Activated naive CD8-positive, alpha-beta T cell treated with anti-CD3 and anti-CD28 coated beads, Interleukin-2, amount 50 U/mL, for 24 hours (primary cell): ENCODE measurements around the gene AMPD3.

Source experiments
- ATAC-seq: fragments of 150-1000 bp; cut with Tn5 transposase; one replicate; pipeline ENCODE4 v1.10.0; 2021
- DNase-seq: peaks from one replicate; pipeline ENCODE4 v3.0.0; 2021
- H3K27ac Mint-ChIP-seq: one replicate; pipeline ENCODE4 v1.8.0; 2021; ENCODE audit warnings: mild to moderate bottlenecking, mixed read lengths
- H3K27me3 Mint-ChIP-seq: one replicate; pipeline ENCODE4 v1.8.0; 2021; ENCODE audit warnings: mixed read lengths
- H3K36me3 Mint-ChIP-seq: one replicate; pipeline ENCODE4 v1.8.0; 2021; ENCODE audit warnings: low read depth, mixed read lengths
- H3K4me1 Mint-ChIP-seq: one replicate; pipeline ENCODE4 v1.8.0; 2021; ENCODE audit warnings: mixed read lengths
- H3K4me3 Mint-ChIP-seq: one replicate; pipeline ENCODE4 v1.8.0; 2021; ENCODE audit warnings: mild to moderate bottlenecking, moderate library complexity, mixed read lengths
- H3K9me3 Mint-ChIP-seq: one replicate; pipeline ENCODE4 v1.8.0; 2021; ENCODE audit warnings: mixed read lengths

Gene AMPD3

DNA sequence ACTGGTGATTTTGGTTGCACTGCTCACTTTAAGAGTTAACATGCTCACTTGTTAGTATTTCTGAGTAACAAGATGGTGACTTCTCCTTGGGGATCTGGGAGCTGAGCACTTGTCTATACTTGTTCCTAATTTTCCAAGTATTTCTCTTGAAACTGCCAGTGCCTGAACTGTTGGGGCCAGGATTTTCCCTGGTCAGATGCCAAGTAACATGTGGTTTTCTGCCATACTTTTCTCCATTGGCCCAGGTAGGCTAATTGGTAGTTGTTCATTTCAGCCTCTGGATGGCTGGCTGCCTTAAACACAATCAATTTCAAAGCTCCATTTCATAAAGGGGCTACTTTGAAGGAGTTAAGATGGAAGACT is 50.9 kb downstream of the AMPD3 start:
- H3K9me3 Mint-ChIP-seq, result no peaks in the 10 kb centered on the region
- ATAC-seq (no peak), DNase-seq (no peak)
- peaks cover 17% of the 10 kb centered on the region for H3K36me3 Mint-ChIP-seq
- no peak overlapping the region for H3K4me3 Mint-ChIP-seq
- no peak overlapping the region for H3K27ac Mint-ChIP-seq
- H3K27me3 Mint-ChIP-seq, result no peaks in the 10 kb centered on the region
- no peaks in the 10 kb centered on the region for H3K4me1 Mint-ChIP-seq

DNA sequence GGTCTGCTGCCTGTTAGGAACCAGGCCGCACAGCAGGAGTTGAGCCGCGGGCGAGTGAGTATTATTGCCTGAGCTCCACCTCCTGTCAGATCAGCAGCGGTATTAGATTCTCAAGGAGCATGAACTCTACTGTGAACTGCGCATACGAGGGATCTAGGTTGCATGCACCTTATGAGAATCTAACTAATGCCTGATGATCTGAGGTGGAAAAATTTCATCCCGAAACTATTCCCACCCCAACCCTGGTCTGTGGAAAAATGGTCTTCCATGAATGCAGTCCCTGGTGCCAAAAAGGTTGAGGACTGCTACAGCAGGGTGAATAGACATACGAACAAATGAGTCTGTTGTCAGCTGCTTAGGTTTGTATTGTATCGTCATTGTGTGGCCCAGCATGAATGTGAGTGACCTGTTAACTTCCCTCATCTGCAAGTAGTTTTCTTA is 56.1 kb downstream of the AMPD3 start:
- DNase-seq (no peak), ATAC-seq (no peak)
- peaks cover 3% of the 10 kb centered on the region for H3K4me1 Mint-ChIP-seq
- H3K27me3 Mint-ChIP-seq, result no peaks in the 10 kb centered on the region
- no peaks in the 10 kb centered on the region for H3K9me3 Mint-ChIP-seq
- H3K36me3 Mint-ChIP-seq, result peaks cover 6% of the 10 kb centered on the region
- H3K27ac Mint-ChIP-seq, result no peak overlapping the region
- no peak overlapping the region for H3K4me3 Mint-ChIP-seq

DNA sequence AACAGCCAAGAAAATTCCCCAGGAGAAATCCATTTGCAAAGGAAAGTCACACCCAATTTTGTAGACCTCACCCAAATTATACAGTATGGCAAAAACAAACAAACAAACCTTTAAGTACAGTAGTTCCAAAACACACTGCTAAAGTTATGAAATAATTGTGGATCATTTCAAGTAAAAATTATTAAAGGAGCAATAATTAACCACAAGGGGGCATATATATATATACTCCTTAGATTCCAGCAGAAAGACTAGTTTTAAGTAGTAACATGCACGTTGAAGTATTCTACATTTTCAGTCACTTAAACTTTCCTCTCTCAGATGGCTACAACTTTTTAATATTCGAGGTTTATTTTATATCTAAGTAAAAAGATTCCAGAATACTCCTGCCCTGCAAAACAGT is 59.1 kb downstream of the AMPD3 start:
- no peak overlapping the region for H3K27ac Mint-ChIP-seq
- no peaks in the 10 kb centered on the region for H3K9me3 Mint-ChIP-seq
- H3K27me3 Mint-ChIP-seq, result no peaks in the 10 kb centered on the region
- H3K4me3 Mint-ChIP-seq, result no peak overlapping the region
- DNase-seq (no peak), ATAC-seq (no peak)
- H3K4me1 Mint-ChIP-seq, result peaks cover 3% of the 10 kb centered on the region
- H3K36me3 Mint-ChIP-seq, result peaks cover 11% of the 10 kb centered on the region

DNA sequence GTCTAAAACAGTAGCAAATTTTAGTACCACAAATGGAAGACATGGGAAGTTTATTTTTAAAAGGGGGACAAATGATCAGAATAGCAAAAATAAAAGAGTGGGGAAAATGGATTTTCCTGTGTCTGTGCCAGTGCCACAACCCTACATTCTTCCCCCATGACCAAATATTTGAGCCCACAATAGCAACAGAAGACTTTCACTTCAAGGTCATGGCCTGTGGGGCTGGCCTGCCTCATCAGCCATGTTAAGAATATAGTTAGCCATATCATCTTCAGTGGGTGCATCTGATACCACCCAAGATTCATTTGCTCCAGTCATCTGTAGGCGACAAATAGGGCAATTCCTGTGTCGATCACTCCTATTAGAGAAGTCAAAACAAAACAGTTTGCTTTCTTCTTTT is 59.6 kb downstream of the AMPD3 start:
- no peak for DNase-seq
- no peaks in the 10 kb centered on the region for H3K9me3 Mint-ChIP-seq
- H3K4me1 Mint-ChIP-seq, result peaks cover 3% of the 10 kb centered on the region
- H3K27ac Mint-ChIP-seq, result no peak overlapping the region
- no peak overlapping the region for H3K4me3 Mint-ChIP-seq
- peaks cover 11% of the 10 kb centered on the region for H3K36me3 Mint-ChIP-seq
- H3K27me3 Mint-ChIP-seq, result no peaks in the 10 kb centered on the region
- no peak for ATAC-seq

- Mint-ChIP-seq H3K27me3 (no peaks in the 10 kb centered on the region), H3K9me3 (no peaks in the 10 kb centered on the region), H3K4me1 (peaks cover 3% of the 10 kb centered on the region), H3K36me3 (peaks cover 11% of the 10 kb centered on the region), H3K4me3 (no peak overlapping the region), H3K27ac (no peak overlapping the region)
- no peak for ATAC-seq
- no peak for DNase-seq
Measured at GRCh38 chr11:10515418-10515817, 60.4 kb downstream of the AMPD3 start.

GRCh38 chr11:10518123-10518522 is 63.1 kb downstream of the AMPD3 start:
- Mint-ChIP-seq H3K36me3 (peaks cover 13% of the 10 kb centered on the region), H3K4me1 (peaks cover 1% of the 10 kb centered on the region), H3K27me3 (no peaks in the 10 kb centered on the region), H3K9me3 (no peaks in the 10 kb centered on the region), H3K4me3 (no peak overlapping the region), H3K27ac (no peak overlapping the region)
- DNase-seq, result no peak
- no peak for ATAC-seq

DNA sequence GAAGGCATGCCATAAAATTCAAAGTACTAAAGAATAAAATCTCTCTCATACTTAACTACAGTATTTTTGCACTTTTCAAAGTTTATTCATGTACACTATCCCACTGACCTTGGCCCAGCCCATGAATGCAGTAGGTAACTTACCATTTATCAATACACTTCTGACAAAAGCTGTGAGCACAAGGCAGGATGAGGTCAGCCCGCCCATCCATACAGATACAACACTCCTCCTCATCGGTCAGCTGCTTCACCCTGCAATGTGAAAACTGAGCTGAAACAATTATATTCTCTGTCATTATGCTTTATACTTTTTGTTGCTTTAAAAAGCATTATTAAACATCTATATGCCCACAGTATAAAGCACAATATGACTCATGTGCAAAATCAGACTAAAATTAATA is 63.8 kb downstream of the AMPD3 start:
- Mint-ChIP-seq H3K27ac (no peak overlapping the region), H3K4me1 (no peaks in the 10 kb centered on the region), H3K9me3 (no peaks in the 10 kb centered on the region), H3K4me3 (no peak overlapping the region), H3K27me3 (no peaks in the 10 kb centered on the region), H3K36me3 (peaks cover 16% of the 10 kb centered on the region)
- ATAC-seq (no peak), DNase-seq (no peak)

GRCh38 chr11:10519630-10520029 is 64.6 kb downstream of the AMPD3 start:
- H3K4me1 Mint-ChIP-seq, result no peaks in the 10 kb centered on the region
- H3K4me3 Mint-ChIP-seq, result no peak overlapping the region
- DNase-seq (no peak), ATAC-seq (no peak)
- no peaks in the 10 kb centered on the region for H3K9me3 Mint-ChIP-seq
- peaks cover 17% of the 10 kb centered on the region for H3K36me3 Mint-ChIP-seq
- H3K27me3 Mint-ChIP-seq, result no peaks in the 10 kb centered on the region
- H3K27ac Mint-ChIP-seq, result no peak overlapping the region

DNA sequence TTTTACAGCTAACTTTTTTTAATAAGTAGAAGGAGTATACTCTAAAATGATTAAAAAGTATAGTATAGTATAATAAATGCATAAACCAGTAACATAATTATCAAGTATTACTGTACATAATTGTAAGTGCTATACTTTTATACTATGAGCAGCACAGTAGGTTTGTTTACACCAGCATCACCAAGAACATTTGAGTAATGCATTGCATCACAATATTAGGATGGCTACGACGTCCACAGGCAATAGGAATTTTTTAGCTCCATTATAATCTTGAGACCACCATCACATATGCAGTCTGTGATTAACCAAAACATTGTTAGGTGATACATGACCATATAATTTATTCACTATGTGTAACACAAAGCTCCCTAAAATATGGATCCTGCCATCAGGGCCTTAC is 65.5 kb downstream of the AMPD3 start:
- DNase-seq, result no peak
- no peak overlapping the region for H3K27ac Mint-ChIP-seq
- no peaks in the 10 kb centered on the region for H3K9me3 Mint-ChIP-seq
- no peak for ATAC-seq
- H3K36me3 Mint-ChIP-seq, result peaks cover 23% of the 10 kb centered on the region
- H3K4me3 Mint-ChIP-seq, result no peak overlapping the region
- H3K27me3 Mint-ChIP-seq, result no peaks in the 10 kb centered on the region
- H3K4me1 Mint-ChIP-seq, result no peaks in the 10 kb centered on the region

GRCh38 chr11:10522276-10522675 is 67.2 kb downstream of the AMPD3 start:
- no peaks in the 10 kb centered on the region for H3K9me3 Mint-ChIP-seq
- H3K4me3 Mint-ChIP-seq, result no peak overlapping the region
- no peak for DNase-seq
- peaks cover 15% of the 10 kb centered on the region for H3K4me1 Mint-ChIP-seq
- peaks cover 27% of the 10 kb centered on the region for H3K36me3 Mint-ChIP-seq
- ATAC-seq, result no peak
- no peak overlapping the region for H3K27ac Mint-ChIP-seq
- no peaks in the 10 kb centered on the region for H3K27me3 Mint-ChIP-seq

DNA sequence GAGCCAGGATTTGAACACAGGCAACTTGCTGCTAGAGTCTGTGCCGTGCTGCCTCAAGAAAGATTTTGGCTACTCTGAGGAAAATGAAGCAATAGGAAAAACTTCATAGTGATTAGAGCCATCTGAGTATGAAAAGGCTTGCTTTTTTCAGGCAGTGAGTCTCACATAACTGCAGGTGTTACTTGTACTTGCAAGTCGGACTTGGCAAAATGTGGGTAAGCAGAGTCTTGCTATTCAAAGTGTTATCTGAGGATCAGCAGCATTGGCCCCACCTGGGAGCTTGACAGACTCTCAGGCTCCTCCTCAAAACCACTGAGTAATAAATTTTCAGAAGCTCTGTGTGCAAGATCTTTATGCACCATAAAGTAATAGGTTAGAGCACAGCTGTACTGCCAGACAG is 67.9 kb downstream of the AMPD3 start:
- Mint-ChIP-seq H3K36me3 (peaks cover 27% of the 10 kb centered on the region), H3K27ac (no peak overlapping the region), H3K4me1 (peaks cover 20% of the 10 kb centered on the region), H3K27me3 (no peaks in the 10 kb centered on the region), H3K4me3 (no peak overlapping the region), H3K9me3 (no peaks in the 10 kb centered on the region)
- ATAC-seq, result no peak
- DNase-seq, result no peak

GRCh38 chr11:10524471-10524870 is 69.4 kb downstream of the AMPD3 start:
- Mint-ChIP-seq H3K36me3 (peaks cover 34% of the 10 kb centered on the region), H3K4me1 (peaks cover 20% of the 10 kb centered on the region), H3K4me3 (no peak overlapping the region), H3K9me3 (no peaks in the 10 kb centered on the region), H3K27me3 (no peaks in the 10 kb centered on the region), H3K27ac (no peak overlapping the region)
- no peak for DNase-seq
- ATAC-seq, result no peak

DNA sequence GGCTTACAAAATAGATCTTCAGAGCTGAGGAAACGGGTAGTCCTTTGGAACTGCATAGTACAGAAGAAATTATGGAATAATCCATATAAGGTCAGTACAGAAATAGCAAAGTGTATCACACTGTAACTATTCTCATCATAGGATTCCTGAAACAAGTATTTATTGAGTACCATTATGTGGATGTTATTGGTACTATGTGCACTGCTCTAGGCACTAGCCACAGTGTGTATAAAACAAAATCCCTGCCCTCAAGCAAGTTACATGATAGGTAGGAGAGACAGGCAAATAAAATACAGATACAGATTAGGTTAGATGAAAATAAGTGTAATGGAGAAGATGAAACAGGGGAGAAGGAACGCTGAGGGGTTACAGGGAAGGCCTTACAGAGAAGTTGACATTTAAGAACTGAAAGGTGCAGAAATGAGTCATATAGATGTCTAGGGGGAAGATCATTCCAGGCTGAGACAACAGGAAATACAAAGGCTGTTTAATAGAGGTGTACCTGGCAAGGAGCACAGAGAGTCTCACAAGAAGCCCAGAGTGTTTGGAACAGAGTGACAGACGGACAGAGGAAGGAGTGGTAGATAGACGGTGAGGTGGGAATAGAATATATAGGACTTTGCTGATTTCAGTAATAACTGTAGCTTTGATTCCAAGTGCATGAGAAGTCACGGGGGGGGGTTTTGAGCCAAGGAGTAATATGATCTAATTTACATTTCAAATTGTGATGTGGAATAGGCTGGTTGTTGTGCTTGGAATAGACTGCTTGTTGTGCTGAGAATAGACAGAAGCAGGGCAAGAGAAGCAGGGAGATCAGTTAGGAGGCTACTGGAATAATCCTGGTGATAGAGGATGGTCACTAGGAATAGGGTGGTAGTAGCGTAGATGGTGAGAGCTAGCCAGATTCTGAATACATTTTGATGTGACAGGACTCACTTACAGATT is 72.2 kb downstream of the AMPD3 start:
- Mint-ChIP-seq H3K4me1 (peaks cover 20% of the 10 kb centered on the region), H3K27me3 (no peaks in the 10 kb centered on the region), H3K4me3 (peak overlapping the region; percentile 21), H3K27ac (peak overlapping the region; percentile 60), H3K9me3 (no peaks in the 10 kb centered on the region), H3K36me3 (peaks cover 33% of the 10 kb centered on the region)
- ATAC-seq, result peak; percentile 99
- no peak for DNase-seq

- Mint-ChIP-seq H3K27me3 (no peaks in the 10 kb centered on the region), H3K4me3 (no peak overlapping the region), H3K36me3 (peaks cover 35% of the 10 kb centered on the region), H3K4me1 (peaks cover 20% of the 10 kb centered on the region), H3K9me3 (no peaks in the 10 kb centered on the region), H3K27ac (no peak overlapping the region)
- no peak for DNase-seq
- ATAC-seq, result no peak
Measured at GRCh38 chr11:10528121-10528520, 73.1 kb downstream of the AMPD3 start.

- H3K27me3 Mint-ChIP-seq, result no peaks in the 10 kb centered on the region
- peaks cover 31% of the 10 kb centered on the region for H3K36me3 Mint-ChIP-seq
- H3K9me3 Mint-ChIP-seq, result no peaks in the 10 kb centered on the region
- no peak overlapping the region for H3K4me3 Mint-ChIP-seq
- DNase-seq (no peak), ATAC-seq (no peak)
- H3K27ac Mint-ChIP-seq, result no peak overlapping the region
- H3K4me1 Mint-ChIP-seq, result peaks cover 20% of the 10 kb centered on the region
Measured at GRCh38 chr11:10529279-10529678, 74.2 kb downstream of the AMPD3 start.
